OCI-LY3 (cell line): Measurements from ENCODE around the gene GALNT3.

Source experiments
- H2AFZ ChIP-seq: fragments of 200-600, 300-600 bp; shearing (Covaris generic); 2 replicates; pipeline ENCODE4 v1.6.0; 2014; ENCODE audit warnings: antibody characterized with exemption, low read depth, low read length
- H3K27ac ChIP-seq: fragments of 200-600, 300-600 bp; sonication (generic); 2 replicates; pipeline ENCODE4 v1.5.1; 2014; ENCODE audit warnings: mild to moderate bottlenecking, low read length, moderate library complexity, mixed read lengths
- H3K27me3 ChIP-seq: fragments of 200-600, 300-600 bp; sonication (generic); 2 replicates; pipeline ENCODE4 v1.6.1; 2014; ENCODE audit warnings: low read depth, low read length, mixed read lengths
- H3K36me3 ChIP-seq: fragments of 200-600, 300-600 bp; sonication (generic); replicated peaks from 2 replicates; pipeline ENCODE3; 2014; ENCODE audit warnings: low read depth, low read length, mixed read lengths
- H3K4me1 ChIP-seq: fragments of 300-600, 200-600 bp; sonication (generic); 2 replicates; pipeline ENCODE4 v1.6.1; 2014; ENCODE audit warnings: low read length, mixed read lengths
- H3K4me2 ChIP-seq: fragments of 200-600, 300-600 bp; sonication (generic); 2 replicates; pipeline ENCODE4 v1.6.1; 2014; ENCODE audit warnings: low read length, mixed read lengths
- H3K4me3 ChIP-seq: fragments of 300-600, 200-600 bp; sonication (generic); 2 replicates; pipeline ENCODE4 v1.5.1; 2014; ENCODE audit warnings: antibody characterized with exemption, mild to moderate bottlenecking, low read length, moderate library complexity
- H3K79me2 ChIP-seq: fragments of 300-600, 200-600 bp; shearing (Covaris generic); 2 replicates; pipeline ENCODE4 v1.6.1; 2014; ENCODE audit warnings: mild to moderate bottlenecking, low read length, mixed read lengths
- H3K9ac ChIP-seq: fragments of 300-600, 200-600 bp; shearing (Covaris generic); 2 replicates; pipeline ENCODE4 v1.6.0; 2014; ENCODE audit warnings: mild to moderate bottlenecking, low read length, moderate library complexity
- H3K9me3 ChIP-seq: fragments of 200-600, 300-600 bp; shearing (Covaris generic); 2 replicates; pipeline ENCODE4 v1.6.1; 2014; ENCODE audit warnings: low read length, mixed read lengths; ENCODE audit not compliant: insufficient read depth
- H4K20me1 ChIP-seq: fragments of 200-600, 300-600 bp; sonication (generic); 2 replicates; pipeline ENCODE4 v1.6.1; 2016; ENCODE audit warnings: low read length, mixed read lengths; ENCODE audit not compliant: insufficient read depth
- CTCF ChIP-seq: fragments of 200-600, 300-600 bp; sonication (generic); IDR thresholded peaks from 2 replicates; pipeline ENCODE4 v1.5.1; 2014; ENCODE audit warnings: antibody characterized with exemption, low read length, low read depth
- EZH2phosphoT487 ChIP-seq: fragments of 200-600 bp; shearing (Covaris generic); IDR thresholded peaks from 2 replicates; pipeline ENCODE4 v1.6.1; 2018; ENCODE audit warnings: antibody characterized with exemption, mixed run types, low read depth

The GALNT3 gene

GRCh38 chr2:165718610-165719210, 75.3 kb downstream of the GALNT3 start:
- no peaks in the 10 kb centered on the region for H3K4me1 ChIP-seq
- H3K9ac ChIP-seq = no peak overlapping the region
- no peak overlapping the region for H3K4me3 ChIP-seq
- no peaks in the 10 kb centered on the region for H3K9me3 ChIP-seq
- H3K79me2 ChIP-seq = no peaks in the 10 kb centered on the region
- no peaks in the 10 kb centered on the region for H3K36me3 ChIP-seq
- peaks cover 9% of the 10 kb centered on the region for H3K27me3 ChIP-seq
- H2AFZ ChIP-seq = no peak overlapping the region
- no peak overlapping the region for H3K27ac ChIP-seq
- no peaks in the 10 kb centered on the region for H4K20me1 ChIP-seq
- TF ChIP-seq EZH2phosphoT487 = no peak
- no peak for TF ChIP-seq CTCF
- H3K4me2 ChIP-seq = no peak overlapping the region

GRCh38 chr2:165716091-165716490, 78.0 kb downstream of the GALNT3 start:
- Histone ChIP-seq H3K36me3 (no peaks in the 10 kb centered on the region), H2AFZ (no peak overlapping the region), H3K27me3 (no peaks in the 10 kb centered on the region; the same call in 1 of the 2 replicates), H3K9ac (no peak overlapping the region), H4K20me1 (no peaks in the 10 kb centered on the region), H3K4me1 (no peaks in the 10 kb centered on the region), H3K79me2 (no peaks in the 10 kb centered on the region), H3K4me3 (no peak overlapping the region), H3K4me2 (no peak overlapping the region), H3K9me3 (no peaks in the 10 kb centered on the region), H3K27ac (no peak overlapping the region)
- no peak for TF ChIP-seq CTCF
- TF ChIP-seq EZH2phosphoT487 = no peak

GRCh38 chr2:165706960-165707487, 87.0 kb downstream of the GALNT3 start:
- TF ChIP-seq CTCF = no peak
- TF ChIP-seq EZH2phosphoT487 = no peak
- Histone ChIP-seq H3K4me3 (no peak overlapping the region), H3K27me3 (no peaks in the 10 kb centered on the region), H3K4me1 (no peaks in the 10 kb centered on the region), H3K9ac (no peak overlapping the region), H2AFZ (no peak overlapping the region), H3K79me2 (no peaks in the 10 kb centered on the region), H3K27ac (no peak overlapping the region), H3K9me3 (no peaks in the 10 kb centered on the region), H4K20me1 (no peaks in the 10 kb centered on the region), H3K36me3 (no peaks in the 10 kb centered on the region), H3K4me2 (no peak overlapping the region)

GRCh38 chr2:165701147-165701546, 92.9 kb downstream of the GALNT3 start:
- no peaks in the 10 kb centered on the region for H4K20me1 ChIP-seq
- H3K79me2 ChIP-seq = no peaks in the 10 kb centered on the region
- H3K9ac ChIP-seq = no peak overlapping the region
- no peaks in the 10 kb centered on the region for H3K9me3 ChIP-seq
- H3K4me2 ChIP-seq = no peak overlapping the region
- no peaks in the 10 kb centered on the region for H3K27me3 ChIP-seq
- no peak overlapping the region for H3K27ac ChIP-seq
- TF ChIP-seq EZH2phosphoT487 = no peak
- no peak for TF ChIP-seq CTCF
- H2AFZ ChIP-seq = no peak overlapping the region
- no peaks in the 10 kb centered on the region for H3K36me3 ChIP-seq
- H3K4me1 ChIP-seq = no peaks in the 10 kb centered on the region
- no peak overlapping the region for H3K4me3 ChIP-seq
